HepG2 (cell line): ENCODE measurements around the gene TAS1R3. TPM values are rescaled to one million over a fixed set of nuclear protein-coding genes. Genes with fewer than 3 reads are reported as not detected.

Experiments
- ATF4 ChIP-seq, 2 experiments: fragments of 450-650 bp in 1 of 2; sonication (generic) in 1 of 2; formaldehyde crosslinking; IDR thresholded peaks; 2 replicates each; pipeline versions ENCODE4 v1.5.0 to v1.8.0; 2020 to 2022; ENCODE audit warnings: mild to moderate bottlenecking in 1 of 2, missing genetic modification reagents in 1 of 2
- GABPA ChIP-seq, 2 experiments: IDR thresholded peaks; 2 replicates each; pipeline ENCODE4 v1.6.1; 2011 to 2016; ENCODE audit warnings: low read depth in 2 of 2, low read length in 1 of 2, missing biosample characterization in 1 of 2, missing genetic modification characterization in 1 of 2
- NFAT5 ChIP-seq: sonication (generic); formaldehyde crosslinking; IDR thresholded peaks from 2 replicates; pipeline ENCODE4 v1.4.0; 2020; ENCODE audit warnings: missing genetic modification reagents
- PHF20 ChIP-seq: sonication (generic); formaldehyde crosslinking; IDR thresholded peaks from 2 replicates; pipeline ENCODE4 v1.5.0; 2020; ENCODE audit warnings: mild to moderate bottlenecking, missing genetic modification reagents
- RBFOX2 ChIP-seq: fragments of 200-400 bp; formaldehyde crosslinking; IDR thresholded peaks from 2 replicates; pipeline ENCODE4 v1.6.1; 2017; ENCODE audit warnings: low read depth, mild to moderate bottlenecking, low read length
- SAP130 ChIP-seq: IDR thresholded peaks from 2 replicates; pipeline ENCODE4 v1.6.1; 2016; ENCODE audit warnings: low read depth
- SIN3B ChIP-seq: fragments of 150-350 bp; IDR thresholded peaks from 2 replicates; pipeline ENCODE4 v1.6.1; 2014; ENCODE audit warnings: low read length
- SMARCE1 ChIP-seq: fragments of 450-650 bp; IDR thresholded peaks from 2 replicates; pipeline ENCODE4 v1.6.1; 2017; ENCODE audit warnings: borderline replicate concordance
- SP2 ChIP-seq: sonication (generic); formaldehyde crosslinking; IDR thresholded peaks from 2 replicates; pipeline ENCODE4 v1.5.1; 2020; ENCODE audit warnings: mild to moderate bottlenecking, missing genetic modification reagents
- SRSF1 ChIP-seq: fragments of 200-400 bp; formaldehyde crosslinking; optimal IDR thresholded peaks from 2 replicates; pipeline ENCODE3; 2017; ENCODE audit warnings: mild to moderate bottlenecking, low read depth, low read length, moderate library complexity
- ZMYM4 ChIP-seq: sonication (generic); formaldehyde crosslinking; IDR thresholded peaks from 2 replicates; pipeline ENCODE4 v1.8.1; 2023; ENCODE audit warnings: mild to moderate bottlenecking, missing genetic modification reagents
- ZNF251 ChIP-seq: sonication (generic); formaldehyde crosslinking; IDR thresholded peaks from 2 replicates; pipeline ENCODE4 v1.9.0; 2021; ENCODE audit warnings: mild to moderate bottlenecking, missing genetic modification reagents
- ZNF547 ChIP-seq: sonication (generic); formaldehyde crosslinking; IDR thresholded peaks from 2 replicates; pipeline ENCODE4 v1.5.1; 2020; ENCODE audit warnings: mild to moderate bottlenecking, missing genetic modification reagents
- ZNF614 ChIP-seq: IDR thresholded peaks from 2 replicates; pipeline ENCODE4 v1.6.1; 2018; ENCODE audit warnings: missing biosample characterization, missing genetic modification reagents, inconsistent platforms, borderline replicate concordance
- ZNF788 ChIP-seq: sonication (generic); formaldehyde crosslinking; IDR thresholded peaks from 2 replicates; pipeline ENCODE4 v1.5.0; 2020; ENCODE audit warnings: mild to moderate bottlenecking, missing genetic modification reagents, borderline replicate concordance
- ZNF841 ChIP-seq: sonication (generic); formaldehyde crosslinking; IDR thresholded peaks from 2 replicates; pipeline ENCODE4 v1.8.1; 2023; ENCODE audit warnings: missing genetic modification reagents, borderline replicate concordance
- ZNF878 ChIP-seq: sonication (generic); formaldehyde crosslinking; IDR thresholded peaks from 2 replicates; pipeline ENCODE4 v1.8.1; 2023; ENCODE audit warnings: mild to moderate bottlenecking, missing genetic modification reagents, moderate library complexity
- ZSCAN22 ChIP-seq: sonication (generic); formaldehyde crosslinking; IDR thresholded peaks from 2 replicates; pipeline ENCODE4 v1.4.0; 2020; ENCODE audit warnings: mild to moderate bottlenecking, missing genetic modification reagents
- polyA plus RNA-seq, 8 experiments: library from polyadenylated mRNA; depleted of rRNA in 3 of 8; stranded (reverse) in 7 of 8; unstranded in 1 of 8; fragments of >200 nt; fragmentation: Illumina TruSeq in 4 of 8; extraction: Trizol in 4 of 8; gene quantifications; 2 replicates each; pipeline versions ENCODE4 v1.2.1 to v1.2.3, GENCODE V29; 2011 to 2016; ENCODE audit warnings: low read depth in 4 of 8, missing spikeins in 1 of 8, mixed read lengths in 1 of 8; ENCODE audit not compliant: insufficient read depth in 1 of 8
- total RNA-seq, 5 experiments: library from RNA; depleted of rRNA; stranded (reverse); fragments of >200 nt; fragmentation: Illumina TruSeq; extraction: Trizol; gene quantifications; 2 replicates each; pipeline ENCODE4 v1.2.3, GENCODE V29; 2016; ENCODE audit warnings: low read depth in 1 of 5
- TF ChIP-seq, protein P1 (sequence below): sonication (generic); formaldehyde crosslinking; IDR thresholded peaks from 2 replicates; pipeline ENCODE4 v1.5.0; 2020; ENCODE audit warnings: mild to moderate bottlenecking, missing genetic modification reagents, borderline replicate concordance

TAS1R3 gene
- total and polyA plus RNA-seq, 2 of the 13 experiments (the other 11 are each of a cell fraction or from before 2014, with no cell fraction given): 0.13 to 0.15 TPM

GRCh38 chr1:1281533-1282321 lies 49.4 kb upstream of the TAS1R3 start (continued):
- TF ChIP-seq NFAT5: 0 out of 2 replicates have a peak, but pooled peaks have one; percentile 36
- peak; percentile 69 for TF ChIP-seq RBFOX2
- peak; percentile 84 for TF ChIP-seq SRSF1
- no peak for TF ChIP-seq SIN3B
- TF ChIP-seq GABPA (IDR thresholded peaks at IDR 0.05; ENCODE audit: low read depth, low read length): no peak
- no peak for TF ChIP-seq GABPA (CRISPR knock-in tag; IDR thresholded peaks at IDR 0.05; ENCODE audit: low read depth)
- peak; percentile 69 for TF ChIP-seq SAP130 (CRISPR knock-in tag)
- TF ChIP-seq ZMYM4 (CRISPR knock-in tag): 0 out of 2 replicates have a peak, but pooled peaks have one; percentile 28
- TF ChIP-seq SMARCE1: no peak
- peak; percentile 23; the same call in 1 of the 2 replicates for TF ChIP-seq PHF20 (CRISPR knock-in tag)
- no peak for TF ChIP-seq ATF4 (CRISPR knock-in tag; IDR thresholded peaks at IDR 0.05)
- no peak for TF ChIP-seq ZNF841
- TF ChIP-seq, protein P1, sequence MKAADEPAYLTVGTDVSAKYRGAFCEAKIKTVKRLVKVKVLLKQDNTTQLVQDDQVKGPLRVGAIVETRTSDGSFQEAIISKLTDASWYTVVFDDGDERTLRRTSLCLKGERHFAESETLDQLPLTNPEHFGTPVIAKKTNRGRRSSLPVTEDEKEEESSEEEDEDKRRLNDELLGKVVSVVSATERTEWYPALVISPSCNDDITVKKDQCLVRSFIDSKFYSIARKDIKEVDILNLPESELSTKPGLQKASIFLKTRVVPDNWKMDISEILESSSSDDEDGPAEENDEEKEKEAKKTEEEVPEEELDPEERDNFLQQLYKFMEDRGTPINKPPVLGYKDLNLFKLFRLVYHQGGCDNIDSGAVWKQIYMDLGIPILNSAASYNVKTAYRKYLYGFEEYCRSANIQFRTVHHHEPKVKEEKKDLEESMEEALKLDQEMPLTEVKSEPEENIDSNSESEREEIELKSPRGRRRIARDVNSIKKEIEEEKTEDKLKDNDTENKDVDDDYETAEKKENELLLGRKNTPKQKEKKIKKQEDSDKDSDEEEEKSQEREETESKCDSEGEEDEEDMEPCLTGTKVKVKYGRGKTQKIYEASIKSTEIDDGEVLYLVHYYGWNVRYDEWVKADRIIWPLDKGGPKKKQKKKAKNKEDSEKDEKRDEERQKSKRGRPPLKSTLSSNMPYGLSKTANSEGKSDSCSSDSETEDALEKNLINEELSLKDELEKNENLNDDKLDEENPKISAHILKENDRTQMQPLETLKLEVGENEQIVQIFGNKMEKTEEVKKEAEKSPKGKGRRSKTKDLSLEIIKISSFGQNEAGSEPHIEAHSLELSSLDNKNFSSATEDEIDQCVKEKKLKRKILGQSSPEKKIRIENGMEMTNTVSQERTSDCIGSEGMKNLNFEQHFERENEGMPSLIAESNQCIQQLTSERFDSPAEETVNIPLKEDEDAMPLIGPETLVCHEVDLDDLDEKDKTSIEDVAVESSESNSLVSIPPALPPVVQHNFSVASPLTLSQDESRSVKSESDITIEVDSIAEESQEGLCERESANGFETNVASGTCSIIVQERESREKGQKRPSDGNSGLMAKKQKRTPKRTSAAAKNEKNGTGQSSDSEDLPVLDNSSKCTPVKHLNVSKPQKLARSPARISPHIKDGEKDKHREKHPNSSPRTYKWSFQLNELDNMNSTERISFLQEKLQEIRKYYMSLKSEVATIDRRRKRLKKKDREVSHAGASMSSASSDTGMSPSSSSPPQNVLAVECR: peak; percentile 69; the same call in 1 of the 2 replicates
- TF ChIP-seq ZNF251: no peak
- TF ChIP-seq ZSCAN22 (CRISPR knock-in tag): no peak
- TF ChIP-seq ZNF878 (CRISPR knock-in tag): no peak
- 0 out of 2 replicates have a peak, but pooled peaks have one; percentile 29 for TF ChIP-seq ZNF547 (CRISPR knock-in tag)
- peak; percentile 77; the same call in 1 of the 2 replicates for TF ChIP-seq ZNF614 (CRISPR knock-in tag)
- TF ChIP-seq SP2 (CRISPR knock-in tag): no peak
- peak; percentile 97; the same call in 1 of the 2 replicates for TF ChIP-seq ZNF788 (CRISPR knock-in tag)
